HK-2 (cell line): ENCODE measurements around the gene FMN1.
A peak's percentile ranks its signal among the peaks of the same experiment; 100 is the strongest.

ENCODE experiments used
- DNase-seq: peaks from one replicate; pipeline ENCODE4 v3.0.0-alpha.2; 2018; ENCODE audit not compliant: unreplicated experiment

The FMN1 gene

GRCh38 chr15:33157371-33158037 is 37.0 kb downstream of the FMN1 start:
- no peak for DNase-seq

DNA sequence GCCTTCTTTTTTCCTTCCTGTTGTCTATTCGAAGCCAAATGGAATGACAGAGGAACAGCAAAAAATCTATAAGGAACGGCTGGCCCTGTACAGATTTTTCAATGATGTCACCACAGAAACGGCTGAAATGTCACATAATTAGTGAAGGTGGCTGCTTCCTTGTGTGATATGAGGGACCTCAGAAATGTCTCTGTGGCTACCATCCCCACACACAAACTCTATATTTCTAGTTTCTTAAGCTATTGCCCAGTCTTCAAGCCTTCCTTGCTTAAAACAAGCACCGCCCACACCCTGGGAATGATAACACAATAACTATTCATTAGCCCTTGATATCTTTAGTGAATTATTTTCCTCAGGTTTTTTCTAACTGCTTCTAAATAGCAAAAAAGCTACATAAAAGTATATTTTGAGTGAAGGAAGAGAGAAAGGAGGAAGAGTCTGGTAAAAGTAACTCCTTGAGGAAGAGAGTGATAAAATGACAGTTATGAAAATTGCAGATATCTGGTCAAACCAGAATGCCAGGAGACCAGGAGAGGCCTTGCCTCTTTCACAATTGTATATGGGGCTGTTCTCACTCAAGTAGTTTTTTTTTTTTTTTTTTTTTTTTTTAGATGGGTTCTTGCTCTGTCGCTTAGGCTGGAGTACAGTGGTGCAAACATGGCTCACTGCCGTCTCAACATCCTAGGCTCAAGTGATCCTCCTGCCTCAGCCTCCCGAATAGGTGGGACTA is 38.7 kb downstream of the FMN1 start:
- no peak for DNase-seq

DNA sequence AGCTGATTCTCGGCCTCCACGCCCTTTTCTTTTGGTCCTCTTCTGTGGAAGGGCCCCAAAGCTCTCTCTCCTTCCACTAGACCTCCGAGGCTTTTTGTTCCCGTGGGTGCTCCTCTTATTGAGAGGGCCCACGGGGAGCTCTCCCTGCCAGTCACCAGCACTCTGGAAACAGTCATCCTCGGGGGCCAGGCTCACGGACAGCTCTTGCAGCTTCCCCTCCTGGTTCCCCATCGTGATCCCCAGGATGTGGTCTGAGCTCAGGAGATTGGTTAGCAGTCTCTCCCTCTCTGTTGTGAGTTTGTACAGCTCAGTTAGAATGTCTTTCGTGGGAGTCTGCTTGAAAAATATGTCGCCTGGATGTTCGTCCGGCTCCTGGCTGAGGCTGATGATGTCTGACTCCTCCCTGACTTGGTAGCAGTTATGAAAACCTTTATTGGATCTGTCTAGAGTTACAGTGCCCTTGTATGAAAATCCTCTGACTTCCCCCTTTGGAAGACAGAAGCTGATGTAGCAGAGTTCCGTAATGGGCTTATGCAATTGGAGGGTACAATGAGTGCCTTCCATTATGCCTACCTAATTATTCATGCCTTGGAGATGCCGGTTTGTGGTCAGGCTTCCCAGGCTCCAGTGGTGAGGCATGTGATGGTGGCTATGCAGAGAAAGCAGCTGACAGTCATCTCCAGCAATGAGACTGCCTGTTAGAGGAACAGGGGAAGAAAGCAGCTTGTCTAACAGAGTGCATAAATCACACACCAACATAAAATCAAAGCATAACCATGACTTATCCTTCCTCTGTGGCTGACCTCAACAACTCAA is 40.0 kb downstream of the FMN1 start:
- peak; percentile 67 for DNase-seq

- no peak for DNase-seq
These were observed 41.0 kb downstream of the FMN1 start for GRCh38 chr15:33153548-33153947.

- DNase-seq, result no peak
These were observed 41.9 kb downstream of the FMN1 start for GRCh38 chr15:33152502-33153109.

GRCh38 chr15:33150971-33151370 is 43.5 kb downstream of the FMN1 start:
- DNase-seq, result no peak

- no peak for DNase-seq
These were observed 44.0 kb downstream of the FMN1 start for GRCh38 chr15:33150431-33150941.

DNA sequence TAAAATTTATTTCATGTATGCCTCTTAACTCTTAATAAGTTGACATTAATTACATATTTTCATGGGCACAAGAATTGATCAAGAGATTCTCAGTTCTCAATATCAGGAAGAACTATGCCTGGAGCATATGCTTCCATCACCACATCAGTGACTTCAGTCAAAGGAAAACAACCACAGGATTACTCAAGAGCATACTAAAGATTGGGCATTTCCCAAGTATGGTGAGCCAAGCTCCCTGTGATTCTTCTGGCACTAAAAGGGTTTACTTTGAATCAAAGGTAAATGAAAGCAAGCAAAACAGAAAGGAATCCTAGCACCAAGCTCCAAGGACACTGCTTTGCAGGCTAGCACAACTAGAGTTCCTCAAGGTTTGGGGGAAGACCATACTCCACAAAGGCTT is 44.6 kb downstream of the FMN1 start:
- no peak for DNase-seq

- DNase-seq, result no peak
These were observed 46.3 kb downstream of the FMN1 start for GRCh38 chr15:33148129-33148751.

DNA sequence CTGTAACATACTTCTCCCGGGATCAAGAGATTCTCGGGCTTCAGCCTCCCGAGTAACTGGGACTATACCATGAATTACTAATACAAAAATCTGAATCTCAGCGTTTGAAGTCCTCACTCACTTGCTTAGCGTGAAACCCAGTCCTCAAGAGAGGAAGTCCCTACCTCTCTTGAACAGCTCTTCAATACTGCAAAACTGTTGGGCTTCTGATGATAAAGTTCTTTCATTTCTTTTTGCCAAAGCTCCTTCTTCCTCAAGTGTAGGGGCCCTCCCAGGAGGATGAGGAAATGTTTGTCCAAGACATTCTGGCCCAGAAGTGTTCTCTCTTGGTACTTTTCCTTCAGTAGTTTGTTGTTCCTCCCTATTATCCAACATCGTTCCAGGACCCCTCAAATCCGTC is 48.5 kb downstream of the FMN1 start:
- DNase-seq, result no peak

DNA sequence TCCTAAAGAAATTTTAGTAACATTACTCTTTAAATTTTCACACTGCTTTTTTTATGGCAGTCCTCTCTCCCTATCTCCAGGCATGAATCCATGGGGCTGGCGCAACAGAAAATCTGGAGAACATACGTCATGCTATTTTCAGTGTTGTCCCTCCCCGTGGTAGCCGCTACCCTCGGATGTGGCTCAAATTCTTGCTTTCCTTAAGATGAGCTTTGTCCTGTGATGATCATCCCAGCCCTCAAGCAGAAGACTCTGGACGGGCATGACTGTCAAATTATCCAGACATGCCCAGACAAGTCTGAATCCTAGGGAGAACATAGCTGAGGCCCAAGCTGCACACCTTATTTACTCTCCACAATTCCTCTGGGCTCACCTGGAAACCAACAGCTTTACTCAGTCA is 49.1 kb downstream of the FMN1 start:
- DNase-seq, result no peak

DNA sequence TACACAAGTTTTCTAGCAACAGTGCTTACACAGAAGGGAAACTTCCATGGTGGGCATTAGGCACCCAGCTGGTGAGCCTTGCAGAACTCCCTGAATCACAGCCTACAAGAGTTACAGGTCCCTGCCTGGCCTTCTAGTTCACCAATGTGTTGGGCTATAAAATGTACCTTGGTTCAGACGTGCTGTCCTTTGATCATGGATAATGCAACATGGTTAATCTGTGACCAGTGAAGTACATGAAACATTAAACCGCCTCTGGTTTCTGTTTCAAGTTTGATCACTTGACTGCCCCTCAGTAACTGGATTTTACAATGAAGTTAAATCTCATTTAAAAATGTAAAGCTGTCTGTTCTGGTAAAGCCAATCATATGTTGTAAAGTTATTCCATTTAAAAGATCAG is 51.8 kb downstream of the FMN1 start:
- DNase-seq, result no peak

DNA sequence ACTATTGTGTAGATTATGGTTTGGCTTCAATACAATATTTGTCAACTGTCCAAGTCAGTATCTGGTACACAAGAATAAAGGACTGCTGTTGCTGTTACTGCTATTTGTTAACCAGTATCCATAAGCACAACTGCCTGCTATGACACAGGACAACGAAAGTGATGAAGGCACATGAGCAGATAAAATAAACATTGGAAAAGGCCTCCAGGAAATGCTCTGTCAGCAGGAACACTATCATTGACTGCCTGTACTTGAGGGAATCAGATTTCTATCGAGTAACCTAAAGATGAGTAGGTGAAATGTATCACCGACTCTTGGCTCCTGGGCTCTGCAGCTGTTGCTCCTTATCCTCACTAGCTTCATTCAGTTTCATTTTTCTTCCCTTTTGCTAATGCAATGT is 56.5 kb downstream of the FMN1 start:
- DNase-seq, result no peak

DNA sequence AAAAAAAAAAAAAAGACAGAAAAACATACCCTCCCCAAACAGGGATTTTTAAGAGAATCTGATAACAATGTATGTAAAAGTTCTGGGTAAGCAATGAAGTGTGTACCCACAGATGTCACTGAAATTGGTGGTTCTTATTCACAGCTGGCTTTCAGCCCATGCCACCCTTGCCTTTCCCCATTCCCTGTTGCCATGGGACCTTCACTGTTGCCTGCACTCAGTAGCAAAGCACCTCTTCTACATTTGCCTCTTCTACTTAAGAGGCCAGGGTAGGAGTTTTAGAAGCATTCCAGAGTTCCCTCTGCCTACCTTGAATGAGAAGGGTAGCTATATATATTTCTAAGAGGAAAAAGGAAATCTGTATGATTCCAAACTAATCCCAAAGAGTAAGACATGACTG is 57.4 kb downstream of the FMN1 start:
- no peak for DNase-seq

- DNase-seq, result no peak
These were observed 58.2 kb downstream of the FMN1 start for GRCh38 chr15:33136353-33136752.

DNA sequence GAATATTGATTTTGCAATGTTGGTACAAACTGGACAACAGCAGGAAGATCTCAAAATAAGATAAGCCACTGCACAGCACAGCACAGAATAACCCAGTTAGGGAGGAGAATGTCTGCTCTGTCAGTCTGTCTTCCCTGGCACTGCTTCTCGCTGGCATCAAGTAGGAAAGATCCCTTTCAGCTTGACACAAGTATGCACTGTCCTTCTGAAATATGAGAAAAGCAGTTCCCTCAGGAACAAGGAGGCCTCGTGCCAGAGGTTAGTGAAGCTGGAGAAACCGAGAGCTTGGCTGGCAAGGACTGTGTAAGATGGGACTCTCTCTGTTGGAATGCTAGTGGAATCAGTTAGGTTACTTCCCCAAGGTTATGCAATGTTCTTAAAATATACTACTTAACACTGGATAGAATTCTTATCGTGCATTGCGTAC is 59.1 kb downstream of the FMN1 start:
- DNase-seq, result no peak

GRCh38 chr15:33132722-33133345 is 61.7 kb downstream of the FMN1 start:
- DNase-seq, result peak; percentile 30

DNA sequence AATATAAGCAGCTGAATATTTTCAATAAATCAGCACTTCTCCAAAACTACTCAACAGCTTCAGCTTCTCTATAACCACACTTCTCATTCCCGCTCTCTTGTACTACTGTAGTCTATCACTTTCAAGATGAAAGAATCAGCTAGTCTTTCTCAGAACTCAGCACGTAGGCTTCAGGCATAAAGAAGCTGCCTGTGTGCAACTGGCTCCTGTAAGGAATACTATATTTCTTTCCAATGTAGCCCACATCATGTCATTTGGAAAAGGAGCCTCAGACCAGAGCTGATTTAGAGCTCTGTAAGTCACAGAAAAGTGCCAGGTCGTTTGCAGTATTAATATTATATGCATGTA is 62.3 kb downstream of the FMN1 start:
- no peak for DNase-seq

GRCh38 chr15:33131552-33132232 is 62.8 kb downstream of the FMN1 start:
- no peak for DNase-seq

GRCh38 chr15:33126559-33127290 is 67.8 kb downstream of the FMN1 start:
- peak; percentile 74 for DNase-seq
